Subcutaneous adipose tissue (tissue), 4 donors: ENCODE measurements around the gene TJP3. TPM values are rescaled to one million over a fixed set of nuclear protein-coding genes. Genes with fewer than 3 reads are reported as not detected.

Experiments
- total RNA-seq, 4 donors: library from RNA; depleted of rRNA; stranded (reverse); fragments of >200 nt; gene quantifications; one replicate each; pipeline ENCODE4 v1.1.0, GENCODE V29; 2016
- TF ChIP-seq, protein P1 (sequence below): fragments of 450-650 bp; IDR thresholded peaks from one replicate; pipeline ENCODE4 v1.5.1; 2016; ENCODE audit warnings: low read depth, mild to moderate bottlenecking, control low read depth, antibody characterized with exemption, moderate library complexity

TJP3 gene
- total RNA-seq, 4 donors from 2014 or later: 0.22 TPM; not detected in 3

- TF ChIP-seq, protein P1, sequence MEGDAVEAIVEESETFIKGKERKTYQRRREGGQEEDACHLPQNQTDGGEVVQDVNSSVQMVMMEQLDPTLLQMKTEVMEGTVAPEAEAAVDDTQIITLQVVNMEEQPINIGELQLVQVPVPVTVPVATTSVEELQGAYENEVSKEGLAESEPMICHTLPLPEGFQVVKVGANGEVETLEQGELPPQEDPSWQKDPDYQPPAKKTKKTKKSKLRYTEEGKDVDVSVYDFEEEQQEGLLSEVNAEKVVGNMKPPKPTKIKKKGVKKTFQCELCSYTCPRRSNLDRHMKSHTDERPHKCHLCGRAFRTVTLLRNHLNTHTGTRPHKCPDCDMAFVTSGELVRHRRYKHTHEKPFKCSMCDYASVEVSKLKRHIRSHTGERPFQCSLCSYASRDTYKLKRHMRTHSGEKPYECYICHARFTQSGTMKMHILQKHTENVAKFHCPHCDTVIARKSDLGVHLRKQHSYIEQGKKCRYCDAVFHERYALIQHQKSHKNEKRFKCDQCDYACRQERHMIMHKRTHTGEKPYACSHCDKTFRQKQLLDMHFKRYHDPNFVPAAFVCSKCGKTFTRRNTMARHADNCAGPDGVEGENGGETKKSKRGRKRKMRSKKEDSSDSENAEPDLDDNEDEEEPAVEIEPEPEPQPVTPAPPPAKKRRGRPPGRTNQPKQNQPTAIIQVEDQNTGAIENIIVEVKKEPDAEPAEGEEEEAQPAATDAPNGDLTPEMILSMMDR: no peak
Observed at GRCh38 chr19:3691372-3691716, 16.8 kb upstream of the TJP3 start.

DNA sequence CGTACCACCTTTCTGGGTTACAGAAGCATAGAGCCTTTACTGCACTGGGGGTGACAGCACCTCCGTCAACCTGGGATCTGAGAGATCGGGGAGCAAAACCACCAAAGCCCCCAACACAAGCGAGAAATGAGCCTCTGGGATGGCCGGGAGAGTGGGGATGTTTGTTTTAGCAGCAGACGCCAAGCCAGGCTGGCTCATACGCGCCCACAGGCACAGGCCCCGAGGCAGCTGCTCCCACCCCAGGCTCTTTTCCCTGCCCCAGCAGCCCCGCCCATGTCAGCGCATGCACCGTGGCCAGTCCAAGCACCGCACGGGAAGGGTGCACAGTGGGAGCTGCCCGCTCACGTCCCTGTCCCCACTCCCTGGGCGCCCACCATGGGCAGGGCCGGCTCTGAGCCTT, 16.5 kb upstream of the TJP3 start:
- TF ChIP-seq, protein P1: no peak

DNA sequence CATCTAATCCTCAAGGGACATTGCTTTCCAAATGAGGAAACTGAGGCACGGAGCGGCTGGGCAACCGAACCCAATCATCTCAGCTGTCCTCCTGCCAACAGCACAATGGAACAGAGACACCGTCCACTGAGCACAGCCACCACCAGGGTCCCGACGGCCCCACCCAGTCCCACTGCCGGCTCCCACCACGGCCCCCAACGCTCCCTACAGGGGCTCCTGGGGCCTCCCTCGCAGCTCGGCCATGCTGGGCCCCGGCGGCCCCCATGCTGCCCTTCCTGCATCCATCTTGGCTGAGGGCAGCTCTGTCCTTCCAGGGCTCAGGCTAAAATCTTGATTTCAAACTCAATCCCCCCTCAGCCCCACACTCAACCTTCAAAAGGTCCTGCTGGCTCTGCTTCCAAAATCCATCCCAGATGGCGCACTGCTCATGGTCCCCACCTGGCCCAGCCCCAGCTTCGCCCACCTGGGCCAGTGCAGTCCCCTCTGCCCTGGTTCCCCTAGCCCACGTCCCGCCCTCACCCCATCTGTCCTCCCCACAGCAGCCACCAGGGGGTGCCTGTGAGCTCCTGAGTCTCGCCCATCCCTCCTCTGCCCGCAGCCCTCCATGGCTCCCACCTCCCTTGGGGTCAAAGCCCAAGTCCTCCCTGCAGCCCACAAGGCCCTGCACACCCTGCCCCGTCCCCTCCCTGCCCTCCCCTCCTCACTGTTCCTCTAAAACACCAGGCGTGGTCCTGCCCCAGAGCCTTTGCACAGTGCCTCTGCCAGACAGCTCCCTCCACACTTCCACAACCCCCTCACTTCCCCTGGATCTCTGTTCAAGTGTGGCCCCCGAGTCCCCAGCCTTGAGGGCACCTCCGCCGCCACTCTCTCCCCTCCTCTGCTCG, 15.8 kb upstream of the TJP3 start:
- TF ChIP-seq, protein P1: no peak

DNA sequence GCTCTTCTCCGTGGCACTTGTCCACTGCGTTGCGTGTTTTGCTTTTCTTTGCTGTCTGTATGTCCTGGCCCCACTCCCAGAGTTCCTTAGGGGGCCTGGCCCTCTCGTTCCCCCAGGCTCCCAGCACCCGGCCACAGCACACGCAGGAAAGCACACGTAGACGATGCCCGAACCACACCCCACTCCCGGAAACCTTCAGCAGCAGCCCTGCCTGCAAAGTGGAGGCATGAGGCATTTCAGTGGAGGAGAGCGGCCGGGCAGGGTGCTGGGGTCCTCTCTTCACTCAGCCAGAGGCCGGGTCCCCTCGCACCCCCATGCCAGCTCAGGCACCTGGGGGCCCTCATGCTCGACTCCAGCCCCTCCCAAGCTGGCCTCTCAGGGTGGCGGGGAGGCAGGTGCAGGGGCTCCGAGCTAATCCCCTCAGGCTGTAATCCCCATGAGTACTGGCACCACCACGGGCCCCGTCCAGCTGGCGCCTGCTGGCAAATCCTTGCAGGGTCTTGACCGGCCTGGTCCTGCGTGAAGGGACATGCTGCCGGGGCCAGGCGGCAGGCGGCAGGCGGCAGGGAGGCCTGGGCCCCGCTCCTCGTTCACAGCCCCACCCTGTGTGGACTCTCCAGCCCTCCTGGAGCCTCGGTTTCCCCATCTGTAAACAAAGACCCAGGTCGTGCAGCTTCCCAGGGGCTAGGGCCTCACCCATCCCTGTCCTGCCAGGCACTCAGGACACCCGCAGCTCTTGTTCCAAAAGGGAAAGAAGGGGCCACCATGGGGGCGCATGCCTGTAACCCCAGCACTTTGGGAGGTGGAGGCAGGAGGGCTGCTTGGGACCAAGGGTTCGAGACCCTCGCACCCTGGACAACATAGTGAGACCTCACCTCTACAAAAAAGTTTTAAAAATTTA, 14.9 kb upstream of the TJP3 start:
- TF ChIP-seq, protein P1: no peak

DNA sequence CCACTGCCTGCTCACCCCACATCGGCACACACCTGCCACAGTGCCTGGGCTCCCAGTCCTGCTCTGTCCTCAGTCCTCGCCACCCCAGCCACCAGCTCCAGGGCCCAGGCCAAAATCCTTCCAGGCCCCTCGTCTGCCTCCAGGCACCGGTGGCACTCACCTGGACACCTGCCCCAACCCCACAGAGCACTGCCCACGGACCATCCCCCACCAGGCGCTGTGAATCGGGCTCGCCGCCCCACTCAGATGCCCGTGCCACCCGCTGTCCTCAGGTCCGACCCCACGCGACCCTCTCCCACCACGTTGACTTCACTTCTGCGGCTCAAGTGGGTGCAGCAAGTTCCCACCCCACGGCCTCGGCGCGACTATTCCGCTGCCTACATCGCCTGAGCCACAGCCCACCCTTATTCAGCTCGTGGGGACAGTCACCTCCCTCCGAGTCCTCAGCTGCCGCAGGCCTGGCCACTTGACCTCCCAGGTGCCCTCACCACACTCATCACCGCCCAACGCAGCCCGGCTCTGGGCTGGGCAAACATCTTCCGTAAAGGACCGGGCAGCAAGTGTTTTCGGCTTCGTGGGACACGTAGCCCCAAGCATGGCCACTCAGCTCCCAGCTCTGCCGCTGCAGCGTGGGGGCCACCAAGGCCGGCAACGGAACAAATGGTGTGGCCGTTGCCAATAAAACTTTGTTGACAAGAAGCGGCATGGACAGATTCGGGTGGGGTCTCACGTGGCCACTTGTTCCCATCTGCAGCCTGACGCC, 13.6 kb upstream of the TJP3 start:
- TF ChIP-seq, protein P1: no peak

- TF ChIP-seq, protein P1: no peak
Observed at GRCh38 chr19:3695124-3695733, 13.0 kb upstream of the TJP3 start.
